Kidney (tissue), 14 donors: ENCODE data around the gene CUEDC2. TPM values are rescaled to one million over a fixed set of nuclear protein-coding genes. Genes with fewer than 3 reads are reported as not detected.

Source experiments
- DNase-seq, 5 donors: peaks; one replicate each; pipeline ENCODE4 v3.0.0-alpha.2; 2013 to 2020
- FAIRE-seq: peaks from 2 replicates; lab custom pipeline; 2012; peaks lifted over from hg19 to GRCh38; lab: Jason Lieb, UNC
- H3K27ac ChIP-seq, 2 donors: one replicate each; pipeline ENCODE4 v1.7.0; 2013; ENCODE audit warnings: low read depth in 2 of 2, low read length in 2 of 2, inconsistent platforms in 1 of 2
- H3K27me3 ChIP-seq: one replicate; pipeline ENCODE4 v1.7.1; 2013; ENCODE audit warnings: low read length, inconsistent platforms; ENCODE audit not compliant: control insufficient read depth, insufficient read depth
- H3K36me3 ChIP-seq, 3 donors: one replicate each; pipeline versions ENCODE4 v1.7.0 to v1.7.1; 2013; ENCODE audit warnings: low read length in 3 of 3, control low read depth in 1 of 3, inconsistent platforms in 1 of 3; ENCODE audit not compliant: insufficient read depth in 3 of 3, control insufficient read depth in 2 of 3
- H3K4me1 ChIP-seq, 3 donors: one replicate each; pipeline versions ENCODE4 v1.7.0 to v1.7.1; 2013; ENCODE audit warnings: low read length in 3 of 3, inconsistent platforms in 1 of 3, low read depth in 1 of 3; ENCODE audit not compliant: control insufficient read depth in 2 of 3, insufficient read depth in 2 of 3
- H3K4me3 ChIP-seq, 3 donors: one replicate each; pipeline versions ENCODE4 v1.7.0 to v1.8.1; 2013; ENCODE audit warnings: low read length in 3 of 3, control low read depth in 1 of 3, inconsistent platforms in 1 of 3
- H3K9ac ChIP-seq, 3 donors: one replicate each; pipeline versions ENCODE4 v1.7.0 to v1.7.1; 2013; ENCODE audit warnings: low read length in 3 of 3, control low read depth in 1 of 3, inconsistent platforms in 1 of 3
- H3K9me3 ChIP-seq, 3 donors: one replicate each; pipeline versions ENCODE4 v1.7.0 to v1.7.1; 2013; ENCODE audit warnings: low read length in 3 of 3, control low read depth in 1 of 3, inconsistent platforms in 1 of 3; ENCODE audit not compliant: control insufficient read depth in 2 of 3, insufficient read depth in 1 of 3
- CTCF ChIP-seq: IDR thresholded peaks from 3 replicates; pipeline ENCODE4 v1.5.1; 2012; ENCODE audit warnings: mild to moderate bottlenecking, moderate library complexity, borderline replicate concordance; ENCODE audit not compliant: insufficient read depth; ENCODE audit errors: extremely low read depth
- intact Hi-C: fragments of 100-400 bp; cut with DNase I; formaldehyde crosslinking; loops from one replicate; pipeline ENCODE4 v1.11.1; 2022
- polyA plus RNA-seq: library from polyadenylated mRNA; stranded (reverse); fragments of 350-450 nt; fragmentation: Illumina TruSeq; extraction: RNeasy Lipid Tissue Mini Kit (QIAGEN cat#74804); gene quantifications from one replicate; pipeline ENCODE4 v1.2.3, GENCODE V29; 2014; ENCODE audit warnings: low read depth, low replicate concordance; ENCODE audit not compliant: insufficient read depth
- total RNA-seq: library from RNA; stranded (reverse); fragmentation: NEBNext Ultra II Directional; extraction: Animal tissue kit (Norgen Biotek cat#: 25700); gene quantifications from one replicate; pipeline ENCODE4 v1.2.1, GENCODE V29; 2021
- donor health status: control.
- donor health status: control.
- donor health status: control.
- donor health status: control.
- donor health status: control.
- donor health status: DM: yes; HTN: yes; CAD: no.
- donor health status: Normal renal cell carcinoma (clear cell type).

CUEDC2 gene
- total and polyA plus RNA-seq, 2 donors from 2014 or later: 50.9 to 117 TPM

GRCh38 chr10:102450374-102451104 is 18.2 kb upstream of the CUEDC2 start:
- Histone ChIP-seq H3K9ac (peak overlapping the region; percentile 40 to 66 (median 50)), H3K4me3 (peak overlapping the region; percentile 75 to 84 (median 75)), H3K9me3 (no peaks in the 10 kb centered on the region), H3K27ac (peak overlapping the region; percentile 87), H3K27me3 (no peaks in the 10 kb centered on the region), H3K4me1 (peaks cover 0 to 15% (median 5%) of the 10 kb centered on the region in 3 donors), H3K36me3 (no peaks in the 10 kb centered on the region)
- no peak for TF ChIP-seq CTCF
- intact Hi-C loops: no loop called here
- DNase-seq (peak; percentile 88 to 96 (median 92)), FAIRE-seq (no peak)

GRCh38 chr10:102450124-102450373 is 17.7 kb upstream of the CUEDC2 start:
- intact Hi-C loops: no loop called here
- FAIRE-seq: no peak
- Histone ChIP-seq H3K9me3 (no peaks in the 10 kb centered on the region), H3K27me3 (no peaks in the 10 kb centered on the region), H3K4me3 (peak overlapping the region; percentile 75 to 84 (median 75)), H3K9ac (peak overlapping the region; percentile 40 to 66 (median 50)), H3K4me1 (peaks cover 0 to 15% (median 5%) of the 10 kb centered on the region in 3 donors), H3K36me3 (no peaks in the 10 kb centered on the region), H3K27ac (peak overlapping the region; percentile 87)
- no peak for TF ChIP-seq CTCF
- no peak for DNase-seq

- no peaks in the 10 kb centered on the region for H3K27me3 ChIP-seq
- no peaks in the 10 kb centered on the region for H3K36me3 ChIP-seq
- H3K27ac ChIP-seq: peak overlapping the region; percentile 87
- no peaks in the 10 kb centered on the region for H3K9me3 ChIP-seq
- FAIRE-seq: peak; percentile 49
- peak overlapping the region; percentile 75 to 84 (median 75) for H3K4me3 ChIP-seq
- no peak for TF ChIP-seq CTCF
- peaks cover 0 to 15% (median 5%) of the 10 kb centered on the region in 3 donors for H3K4me1 ChIP-seq
- peak; percentile 87 to 93 (median 92) for DNase-seq
- H3K9ac ChIP-seq: peak overlapping the region; percentile 40 to 73 (median 50)
- intact Hi-C loops: no loop called here
These were observed 17.1 kb upstream of the CUEDC2 start for GRCh38 chr10:102449321-102450123.
